GM21360 (cell line): Measurements from ENCODE around the gene KRT74.

Experiments used
- ATAC-seq: cut with Tn5 transposase; IDR thresholded peaks from one replicate; pipeline ENCODE4 v1.9.1; 2021; ENCODE audit warnings: mild to moderate bottlenecking, moderate library complexity; ENCODE audit not compliant: unreplicated experiment

The KRT74 gene

DNA sequence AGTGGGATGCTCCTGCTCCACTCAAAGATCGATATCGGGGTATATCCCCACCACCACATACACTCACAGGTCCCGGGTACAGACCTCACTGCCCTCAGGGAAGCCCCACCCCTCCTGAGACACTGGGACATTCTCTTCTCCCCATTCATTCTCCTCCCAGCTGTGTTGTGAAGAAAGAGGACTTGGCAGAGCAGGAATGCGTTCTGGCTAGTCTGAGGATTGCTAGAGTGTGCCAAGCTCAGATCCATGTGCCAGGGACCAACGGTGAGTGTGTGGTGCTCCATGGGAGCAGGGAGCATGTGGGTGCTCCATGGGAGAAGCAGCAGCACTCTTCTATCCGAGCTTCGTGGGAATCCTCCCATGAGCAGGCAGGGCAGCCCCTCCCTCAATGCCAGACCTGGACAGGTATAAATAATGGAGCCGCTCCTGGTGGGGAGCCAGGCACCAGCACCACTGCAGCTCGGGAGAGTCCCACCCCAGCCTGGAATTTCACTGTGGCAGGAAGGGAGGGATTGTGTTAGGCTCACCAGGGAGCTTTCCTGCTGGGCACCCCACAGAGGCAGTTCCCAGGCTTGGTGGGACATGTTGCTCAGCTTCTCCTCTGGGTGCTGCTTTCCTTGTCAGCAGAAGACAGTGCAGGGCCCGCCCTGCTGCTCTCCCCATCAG lies 51.2 kb downstream of the KRT74 start:
- no peak for ATAC-seq

DNA sequence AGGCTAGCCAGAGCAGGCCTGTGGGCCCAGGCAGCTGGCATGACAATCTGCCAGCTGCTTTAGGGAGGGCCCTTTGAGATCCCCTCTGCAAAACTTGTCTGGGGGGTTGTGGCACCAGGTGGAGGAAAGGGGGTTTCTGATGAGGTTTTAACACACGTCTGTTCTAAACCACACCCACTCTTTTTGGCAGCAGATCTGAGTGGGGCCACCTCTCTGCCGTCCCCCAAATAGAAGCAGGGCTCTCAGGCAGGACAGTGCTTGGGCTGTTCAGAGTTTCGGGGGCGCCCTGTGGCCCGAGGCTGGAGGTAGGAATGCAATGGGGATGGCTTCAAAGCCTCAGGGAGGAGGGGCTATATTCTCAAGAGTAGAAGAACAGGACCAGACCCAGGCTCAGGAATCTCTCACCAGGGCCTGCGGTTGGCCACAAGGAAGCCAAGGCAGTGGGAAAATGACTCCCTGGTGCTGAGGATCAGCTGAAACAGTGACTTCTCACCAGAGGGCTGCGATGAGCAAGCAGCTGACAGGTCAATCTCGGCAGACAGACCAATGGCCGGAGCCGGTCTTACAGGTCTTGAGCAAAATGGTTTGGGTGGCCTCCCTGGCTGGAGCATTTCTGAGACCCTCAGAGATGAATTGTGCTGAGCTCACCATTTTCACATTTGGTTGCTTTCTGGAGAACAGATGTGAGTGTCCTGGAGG lies 51.9 kb downstream of the KRT74 start:
- ATAC-seq, result no peak

- no peak for ATAC-seq
Measured at GRCh38 chr12:52521175-52521567, 52.5 kb downstream of the KRT74 start.

DNA sequence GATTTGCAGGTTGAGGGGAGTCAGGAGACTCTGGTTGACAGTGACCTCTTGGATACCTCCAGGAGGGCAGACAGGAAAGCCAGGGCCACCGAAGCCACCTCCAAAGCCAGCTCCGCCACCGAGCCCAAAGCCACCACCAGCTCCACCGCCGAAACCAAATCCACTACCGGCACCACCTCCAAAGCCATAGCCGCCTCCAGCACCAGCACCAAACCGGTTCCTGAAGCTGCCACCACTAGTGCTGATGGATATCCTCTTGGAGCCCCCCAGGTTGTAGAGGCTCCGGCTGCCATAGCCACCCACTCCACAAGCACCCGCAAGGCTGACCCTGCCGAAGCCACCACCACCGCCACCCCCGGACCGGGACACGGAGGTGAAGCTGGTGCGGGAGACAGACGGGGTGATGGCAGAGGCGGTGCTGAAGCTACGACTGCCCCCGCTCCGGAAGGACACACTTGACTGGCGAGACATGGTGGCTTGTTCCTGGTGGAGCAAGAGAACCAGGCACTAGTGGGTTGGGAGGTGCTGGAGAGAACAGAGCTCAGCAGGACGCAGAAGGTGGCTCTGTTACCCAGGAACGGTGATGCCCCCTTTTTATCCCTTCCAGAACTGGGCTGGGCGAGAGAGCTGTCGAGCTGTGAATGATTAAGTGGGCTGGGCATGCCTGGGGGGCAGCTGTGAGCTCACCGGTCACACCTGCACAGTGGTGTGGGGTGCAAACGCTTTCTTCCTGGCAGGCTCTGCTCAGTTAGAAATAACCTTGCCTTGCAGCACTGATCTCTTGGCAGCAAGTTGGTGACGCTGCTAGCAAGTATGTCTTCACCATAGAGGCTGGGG lies 53.6 kb downstream of the KRT74 start, which contains the start of gene KRT5:
KRT5 (minus strand) TSS at position 569 of the 837 bp plus-strand sequence; CDS start at position 471, 98 bp downstream.
- no peak for ATAC-seq

DNA sequence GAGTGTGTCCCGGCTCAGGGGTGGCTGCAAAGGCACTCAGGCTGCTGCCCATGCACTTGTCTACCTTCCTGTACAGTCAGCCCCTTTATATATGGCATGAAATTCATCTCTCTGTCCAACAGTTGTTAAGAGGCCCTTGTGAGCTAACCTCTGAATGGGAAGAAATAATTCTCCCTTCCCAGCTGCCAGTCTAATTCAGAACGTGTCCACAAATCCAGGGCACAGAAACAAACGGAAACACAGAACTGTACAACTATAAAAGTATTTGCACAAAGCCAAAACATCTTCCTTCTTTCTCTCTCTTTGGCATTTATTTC lies 54.3 kb downstream of the KRT74 start:
- ATAC-seq, result no peak

- ATAC-seq, result no peak
Measured at GRCh38 chr12:52518574-52519386, 54.9 kb downstream of the KRT74 start.

DNA sequence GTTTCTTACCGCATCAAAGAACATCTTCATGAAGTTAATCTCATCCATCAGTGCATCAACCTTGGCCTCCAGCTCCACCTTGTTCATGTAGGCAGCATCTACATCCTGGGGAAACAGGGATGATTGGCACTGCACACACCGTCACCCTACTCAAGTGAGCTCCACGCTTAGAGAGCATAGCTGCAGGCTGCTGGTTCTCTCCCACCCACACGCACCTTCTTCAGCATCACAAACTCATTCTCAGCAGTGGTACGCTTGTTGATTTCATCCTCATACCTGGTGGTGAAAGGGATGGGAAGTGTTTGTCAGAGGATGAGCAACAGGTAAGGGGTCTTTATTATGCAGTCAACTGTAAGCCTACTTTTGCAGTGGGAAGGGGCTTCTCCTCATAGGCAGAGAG lies 55.8 kb downstream of the KRT74 start:
- no peak for ATAC-seq

- no peak for ATAC-seq
Measured at GRCh38 chr12:52517005-52517835, 56.4 kb downstream of the KRT74 start.

DNA sequence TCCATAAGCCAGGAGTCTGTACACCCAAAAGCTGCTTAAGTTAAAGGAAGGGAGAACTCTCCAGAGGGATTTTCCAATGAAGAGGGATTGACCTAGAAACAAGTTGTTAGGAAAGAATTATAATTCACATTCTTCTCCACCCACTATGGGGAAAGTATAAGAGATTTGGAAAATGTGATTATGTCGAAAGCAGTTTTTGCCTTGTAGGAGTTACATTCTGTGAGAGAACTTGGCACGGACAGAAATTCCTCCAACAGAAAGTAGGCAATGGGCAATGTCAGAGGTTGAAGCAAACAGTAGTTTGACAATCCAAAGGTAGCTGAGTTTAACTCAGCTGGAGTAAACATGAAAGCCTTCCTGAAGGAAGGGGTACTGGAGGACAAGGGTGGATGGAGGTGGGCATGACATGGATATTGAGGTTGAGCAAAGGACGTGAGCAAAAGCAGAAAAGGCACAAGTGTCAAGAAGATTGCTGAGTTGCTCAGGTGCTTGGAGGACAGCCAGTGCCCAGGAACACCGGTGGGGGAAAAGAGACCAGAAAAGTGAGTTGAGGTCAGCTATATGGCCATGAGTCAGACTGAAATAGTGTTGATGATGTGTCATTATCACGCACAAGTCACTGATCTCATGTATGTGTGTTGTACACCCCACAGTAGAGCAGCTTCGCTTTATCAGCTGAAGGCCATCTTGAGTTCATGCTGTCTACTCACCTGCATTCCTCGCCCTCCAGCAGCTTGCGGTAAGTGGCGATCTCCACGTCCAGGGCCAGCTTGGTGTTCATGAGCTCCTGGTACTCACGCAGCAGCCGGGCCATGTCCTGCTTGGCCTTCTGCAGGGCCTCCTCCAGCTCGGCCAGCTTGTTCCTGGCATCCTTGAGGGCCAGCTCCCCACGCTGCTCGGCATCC lies 57.5 kb downstream of the KRT74 start:
- no peak for ATAC-seq
